ENCODE results near the gene COL11A1. TPM values are rescaled to one million over a fixed set of nuclear protein-coding genes. Genes with fewer than 3 reads are reported as not detected.

The COL11A1 gene
- total RNA-seq, 1 experiment from 2014 or later = 0.05 TPM

DNA sequence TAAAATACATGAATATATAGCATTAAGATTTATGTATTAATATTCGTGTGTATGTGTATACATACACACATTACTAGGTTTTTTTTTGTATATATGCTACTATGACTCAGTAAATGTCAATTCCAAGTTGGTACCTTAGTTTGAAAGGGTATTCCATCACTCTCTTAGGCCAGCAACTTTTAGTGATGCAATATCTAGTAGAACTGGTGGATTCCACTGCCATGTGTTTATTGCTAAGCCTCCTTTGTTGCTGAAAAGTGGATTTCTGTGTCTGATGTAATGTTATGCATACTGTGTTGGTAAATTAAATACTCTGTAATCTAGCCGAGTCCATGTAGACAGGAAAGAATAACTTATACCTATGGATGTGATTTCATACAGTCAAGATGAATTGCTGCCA is 16.9 kb upstream of the COL11A1 start:
- Histone ChIP-seq H3K9ac (ENCODE audit: low read length) (no peak overlapping the region), H3K27ac (ENCODE audit: low read depth, low read length) (no peak overlapping the region), H3K9me3 (ENCODE audit: control insufficient read depth in 1 of 2, insufficient read depth in 1 of 2, low read depth in 1 of 2, low read length in 2 of 2) (no peaks in the 10 kb centered on the region), H3K27me3 (ENCODE audit: insufficient read depth, low read length) (no peaks in the 10 kb centered on the region), H3K4me1 (ENCODE audit: control insufficient read depth in 1 of 2, insufficient read depth in 2 of 2, low read length in 2 of 2) (no peaks in the 10 kb centered on the region), H3K36me3 (ENCODE audit: control insufficient read depth in 1 of 2, insufficient read depth in 2 of 2, low read length in 2 of 2) (no peaks in the 10 kb centered on the region), H3K9me2 (ENCODE audit: insufficient read depth) (no peaks in the 10 kb centered on the region), H3K4me3 (replicated peaks in 1 of 2; ENCODE audit: low read depth in 1 of 2, low read length in 2 of 2) (no peak overlapping the region), H4K20me1 (ENCODE audit: insufficient read depth) (no peaks in the 10 kb centered on the region), H2AFZ (ENCODE audit: low read depth, low read length, poor library complexity, severe bottlenecking) (no peak overlapping the region), H3K79me2 (ENCODE audit: insufficient read depth, low read length) (no peaks in the 10 kb centered on the region), H3K4me2 (ENCODE audit: low read length) (no peak overlapping the region)
- ChIA-PET RAD21 (ENCODE audit: low non-redundant PET in 1 of 2, low total read pairs in 2 of 2, uncharacterized antibody in 2 of 2, unreplicated experiment in 2 of 2) (no interaction called here), CTCF (no interaction called here), POLR2A (no interaction called here)
- DNase-seq (ENCODE audit: low read depth, low spot score) = no peak
- no peak for TF ChIP-seq CBX3 (IDR thresholded peaks at IDR 0.05; ENCODE audit: low read depth)
- TF ChIP-seq SIN3A (IDR thresholded peaks at IDR 0.05; ENCODE audit: low read depth) = no peak
- no peak for TF ChIP-seq EZH2phosphoT487 (IDR thresholded peaks at IDR 0.05; ENCODE audit: borderline replicate concordance)
- TF ChIP-seq, protein P1, sequence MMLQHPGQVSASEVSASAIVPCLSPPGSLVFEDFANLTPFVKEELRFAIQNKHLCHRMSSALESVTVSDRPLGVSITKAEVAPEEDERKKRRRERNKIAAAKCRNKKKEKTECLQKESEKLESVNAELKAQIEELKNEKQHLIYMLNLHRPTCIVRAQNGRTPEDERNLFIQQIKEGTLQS (IDR thresholded peaks at IDR 0.05) = no peak
- no peak for TF ChIP-seq EGR1 (IDR thresholded peaks at IDR 0.05; ENCODE audit: low read depth)
- TF ChIP-seq, protein P2, sequence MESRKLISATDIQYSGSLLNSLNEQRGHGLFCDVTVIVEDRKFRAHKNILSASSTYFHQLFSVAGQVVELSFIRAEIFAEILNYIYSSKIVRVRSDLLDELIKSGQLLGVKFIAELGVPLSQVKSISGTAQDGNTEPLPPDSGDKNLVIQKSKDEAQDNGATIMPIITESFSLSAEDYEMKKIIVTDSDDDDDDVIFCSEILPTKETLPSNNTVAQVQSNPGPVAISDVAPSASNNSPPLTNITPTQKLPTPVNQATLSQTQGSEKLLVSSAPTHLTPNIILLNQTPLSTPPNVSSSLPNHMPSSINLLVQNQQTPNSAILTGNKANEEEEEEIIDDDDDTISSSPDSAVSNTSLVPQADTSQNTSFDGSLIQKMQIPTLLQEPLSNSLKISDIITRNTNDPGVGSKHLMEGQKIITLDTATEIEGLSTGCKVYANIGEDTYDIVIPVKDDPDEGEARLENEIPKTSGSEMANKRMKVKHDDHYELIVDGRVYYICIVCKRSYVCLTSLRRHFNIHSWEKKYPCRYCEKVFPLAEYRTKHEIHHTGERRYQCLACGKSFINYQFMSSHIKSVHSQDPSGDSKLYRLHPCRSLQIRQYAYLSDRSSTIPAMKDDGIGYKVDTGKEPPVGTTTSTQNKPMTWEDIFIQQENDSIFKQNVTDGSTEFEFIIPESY (IDR thresholded peaks at IDR 0.05; ENCODE audit: extremely low read depth, insufficient replicate concordance, low read length) = no peak
- TF ChIP-seq, protein P3, sequence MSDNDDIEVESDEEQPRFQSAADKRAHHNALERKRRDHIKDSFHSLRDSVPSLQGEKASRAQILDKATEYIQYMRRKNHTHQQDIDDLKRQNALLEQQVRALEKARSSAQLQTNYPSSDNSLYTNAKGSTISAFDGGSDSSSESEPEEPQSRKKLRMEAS (IDR thresholded peaks at IDR 0.05) = no peak
- TF ChIP-seq, protein P4, sequence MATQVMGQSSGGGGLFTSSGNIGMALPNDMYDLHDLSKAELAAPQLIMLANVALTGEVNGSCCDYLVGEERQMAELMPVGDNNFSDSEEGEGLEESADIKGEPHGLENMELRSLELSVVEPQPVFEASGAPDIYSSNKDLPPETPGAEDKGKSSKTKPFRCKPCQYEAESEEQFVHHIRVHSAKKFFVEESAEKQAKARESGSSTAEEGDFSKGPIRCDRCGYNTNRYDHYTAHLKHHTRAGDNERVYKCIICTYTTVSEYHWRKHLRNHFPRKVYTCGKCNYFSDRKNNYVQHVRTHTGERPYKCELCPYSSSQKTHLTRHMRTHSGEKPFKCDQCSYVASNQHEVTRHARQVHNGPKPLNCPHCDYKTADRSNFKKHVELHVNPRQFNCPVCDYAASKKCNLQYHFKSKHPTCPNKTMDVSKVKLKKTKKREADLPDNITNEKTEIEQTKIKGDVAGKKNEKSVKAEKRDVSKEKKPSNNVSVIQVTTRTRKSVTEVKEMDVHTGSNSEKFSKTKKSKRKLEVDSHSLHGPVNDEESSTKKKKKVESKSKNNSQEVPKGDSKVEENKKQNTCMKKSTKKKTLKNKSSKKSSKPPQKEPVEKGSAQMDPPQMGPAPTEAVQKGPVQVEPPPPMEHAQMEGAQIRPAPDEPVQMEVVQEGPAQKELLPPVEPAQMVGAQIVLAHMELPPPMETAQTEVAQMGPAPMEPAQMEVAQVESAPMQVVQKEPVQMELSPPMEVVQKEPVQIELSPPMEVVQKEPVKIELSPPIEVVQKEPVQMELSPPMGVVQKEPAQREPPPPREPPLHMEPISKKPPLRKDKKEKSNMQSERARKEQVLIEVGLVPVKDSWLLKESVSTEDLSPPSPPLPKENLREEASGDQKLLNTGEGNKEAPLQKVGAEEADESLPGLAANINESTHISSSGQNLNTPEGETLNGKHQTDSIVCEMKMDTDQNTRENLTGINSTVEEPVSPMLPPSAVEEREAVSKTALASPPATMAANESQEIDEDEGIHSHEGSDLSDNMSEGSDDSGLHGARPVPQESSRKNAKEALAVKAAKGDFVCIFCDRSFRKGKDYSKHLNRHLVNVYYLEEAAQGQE (IDR thresholded peaks at IDR 0.05; ENCODE audit: low read depth) = no peak
- no peak for TF ChIP-seq TCF7L2 (IDR thresholded peaks at IDR 0.05; ENCODE audit: borderline replicate concordance, extremely low read depth, insufficient read depth, insufficient read length)
- TF ChIP-seq SRF (IDR thresholded peaks at IDR 0.05; ENCODE audit: low read depth) = no peak
- TF ChIP-seq CEBPB (IDR thresholded peaks at IDR 0.05; ENCODE audit: low read depth) = no peak
- TF ChIP-seq ZNF274 (IDR thresholded peaks at IDR 0.05; ENCODE audit: low read depth, low read length) = no peak
- TF ChIP-seq, protein P5, sequence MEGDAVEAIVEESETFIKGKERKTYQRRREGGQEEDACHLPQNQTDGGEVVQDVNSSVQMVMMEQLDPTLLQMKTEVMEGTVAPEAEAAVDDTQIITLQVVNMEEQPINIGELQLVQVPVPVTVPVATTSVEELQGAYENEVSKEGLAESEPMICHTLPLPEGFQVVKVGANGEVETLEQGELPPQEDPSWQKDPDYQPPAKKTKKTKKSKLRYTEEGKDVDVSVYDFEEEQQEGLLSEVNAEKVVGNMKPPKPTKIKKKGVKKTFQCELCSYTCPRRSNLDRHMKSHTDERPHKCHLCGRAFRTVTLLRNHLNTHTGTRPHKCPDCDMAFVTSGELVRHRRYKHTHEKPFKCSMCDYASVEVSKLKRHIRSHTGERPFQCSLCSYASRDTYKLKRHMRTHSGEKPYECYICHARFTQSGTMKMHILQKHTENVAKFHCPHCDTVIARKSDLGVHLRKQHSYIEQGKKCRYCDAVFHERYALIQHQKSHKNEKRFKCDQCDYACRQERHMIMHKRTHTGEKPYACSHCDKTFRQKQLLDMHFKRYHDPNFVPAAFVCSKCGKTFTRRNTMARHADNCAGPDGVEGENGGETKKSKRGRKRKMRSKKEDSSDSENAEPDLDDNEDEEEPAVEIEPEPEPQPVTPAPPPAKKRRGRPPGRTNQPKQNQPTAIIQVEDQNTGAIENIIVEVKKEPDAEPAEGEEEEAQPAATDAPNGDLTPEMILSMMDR (IDR thresholded peaks at IDR 0.05 in 2 of 3, conservative IDR thresholded peaks at IDR 0.05 in 1 of 3; ENCODE audit: borderline replicate concordance in 1 of 3, insufficient read depth in 1 of 3, low read depth in 2 of 3, low read length in 2 of 3) = no peak
- no peak for TF ChIP-seq YY1 (IDR thresholded peaks at IDR 0.05; ENCODE audit: extremely low read depth, insufficient replicate concordance, low read depth, low read length)
- TF ChIP-seq RAD21 (IDR thresholded peaks at IDR 0.05; ENCODE audit: low read depth) = no peak
- TF ChIP-seq EZH2 (IDR thresholded peaks at IDR 0.05) = no peak
- no peak for TF ChIP-seq SP1 (IDR thresholded peaks at IDR 0.05; ENCODE audit: low read depth)
- TF ChIP-seq ZFX (IDR thresholded peaks at IDR 0.05) = no peak
- BruUV-seq (replicated peaks) = no TSS peak
- no peak for ATAC-seq
- intact Hi-C loops (cut with micrococcal nuclease) = no loop called here
